Retinal pigment epithelial cell (primary cell): Measurements from ENCODE around the gene FAM107B.
"Not testable (repeated sequence)": the region's sequence is repeated elsewhere in the genome, so short reads cannot be mapped to it uniquely, and the experiment has no call there.

Experiments used
- DNase-seq: peaks from one replicate; pipeline ENCODE4 v3.0.0-alpha.2; 2010; ENCODE audit warnings: low read depth
- H3K4me3 ChIP-seq: 2 replicates; pipeline ENCODE4 v1.5.1; 2011; ENCODE audit warnings: mild to moderate bottlenecking, low read length, control low read depth, moderate library complexity
- CTCF ChIP-seq: conservative IDR thresholded peaks from 2 replicates; pipeline ENCODE4 v1.5.1; 2011; ENCODE audit warnings: low read depth, low read length, control low read depth, inconsistent platforms

The FAM107B gene

DNA sequence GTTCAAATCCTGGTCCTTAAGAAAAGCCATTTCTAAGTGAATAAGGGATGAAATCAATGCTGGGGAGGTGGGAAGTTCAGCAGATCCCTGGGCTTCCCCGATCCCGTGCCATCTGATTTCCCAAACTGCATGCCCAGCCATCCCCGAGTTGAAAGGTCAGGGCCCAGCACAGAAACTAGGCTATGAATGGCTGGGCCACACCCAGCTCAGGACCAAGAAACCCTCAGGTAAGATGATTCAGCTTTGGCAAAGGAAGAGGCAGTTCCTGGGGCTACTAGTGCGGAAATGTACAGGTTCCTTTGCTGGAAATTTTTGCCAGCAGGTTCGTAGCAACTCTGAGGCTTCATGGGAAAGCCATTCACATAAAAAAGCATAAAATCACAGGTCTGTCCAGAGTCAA is 182.7 kb downstream of the FAM107B start:
- no peak for TF ChIP-seq CTCF
- no peak overlapping the region for H3K4me3 ChIP-seq
- no peak for DNase-seq

GRCh38 chr10:14588938-14589294 is 185.8 kb downstream of the FAM107B start:
- DNase-seq, H3K4me3 ChIP-seq: not testable (repeated sequence)

- no peak for DNase-seq
- no peak overlapping the region for H3K4me3 ChIP-seq
- TF ChIP-seq CTCF, result no peak
These were observed 186.4 kb downstream of the FAM107B start for GRCh38 chr10:14588084-14588937.

DNA sequence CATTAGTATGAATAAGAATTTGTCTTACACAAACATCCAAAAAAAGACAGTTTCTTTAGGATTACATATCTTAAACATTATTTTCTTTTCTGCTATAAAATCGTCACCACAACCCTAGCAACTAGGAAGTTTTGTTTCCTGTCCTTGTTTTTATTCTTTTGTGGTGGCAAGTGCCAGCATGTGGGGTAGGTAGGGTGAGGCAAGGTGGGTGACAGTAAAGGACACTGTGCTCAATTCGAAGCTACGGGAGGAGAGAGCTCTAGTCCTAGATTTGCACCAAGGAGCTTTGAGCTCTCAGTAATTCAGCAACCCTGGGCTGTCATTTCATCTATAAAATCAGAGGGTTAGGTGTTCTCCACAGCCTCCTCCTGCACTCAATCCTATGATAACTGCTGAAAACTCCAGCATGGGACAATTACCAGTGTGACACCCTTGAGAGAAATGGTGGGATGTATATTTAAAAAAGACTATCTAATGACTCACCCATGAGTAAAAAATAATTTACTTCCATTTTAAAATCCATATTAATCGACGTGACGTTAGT is 187.1 kb downstream of the FAM107B start:
- TF ChIP-seq CTCF, result no peak
- H3K4me3 ChIP-seq, result no peak overlapping the region
- no peak for DNase-seq

DNA sequence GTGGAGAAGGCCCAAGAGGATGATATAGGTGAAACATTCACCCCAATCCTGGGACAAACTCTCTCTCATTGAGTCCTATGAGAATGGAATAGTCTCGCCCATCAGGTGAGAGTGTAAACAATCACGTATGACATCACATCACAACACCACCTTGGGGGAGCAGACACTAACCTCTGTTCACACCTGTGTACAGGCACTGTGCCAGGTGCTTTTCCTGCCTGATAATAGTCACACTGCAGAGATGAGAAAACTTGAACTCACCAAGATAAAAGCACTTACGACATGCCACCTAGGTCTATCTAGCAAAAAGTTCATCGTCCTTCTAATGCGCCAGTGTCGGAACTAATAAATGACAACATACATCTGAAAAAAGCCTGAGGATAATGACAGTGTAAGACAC is 187.8 kb downstream of the FAM107B start:
- no peak for DNase-seq
- H3K4me3 ChIP-seq, result no peak overlapping the region
- no peak for TF ChIP-seq CTCF

- no peak overlapping the region for H3K4me3 ChIP-seq
- DNase-seq, result no peak
- TF ChIP-seq CTCF, result no peak
These were observed 189.2 kb downstream of the FAM107B start for GRCh38 chr10:14585287-14586193.

GRCh38 chr10:14584661-14585060 is 190.0 kb downstream of the FAM107B start:
- no peak for DNase-seq
- no peak for TF ChIP-seq CTCF
- H3K4me3 ChIP-seq, result no peak overlapping the region
